Right lobe of liver (tissue), 6 donors: ENCODE results near the gene RBM28. TPM values are rescaled to one million over a fixed set of nuclear protein-coding genes. Genes with fewer than 3 reads are reported as not detected.

Experiments
- ATAC-seq, 4 donors: fragments of 200-7000 bp; cut with Tn5 transposase; one replicate each; pipeline ENCODE4 v1.9.1; 2020; ENCODE audit warnings: mild to moderate bottlenecking in 4 of 4, moderate library complexity in 4 of 4
- DNase-seq, 3 donors: peaks; one replicate each; pipeline ENCODE4 v3.0.0-alpha.2; 2020
- H3K27ac ChIP-seq, 3 donors: fragments of 200-600 bp; one replicate each; pipeline ENCODE4 v1.8.0; 2022
- H3K27me3 ChIP-seq, 2 donors: fragments of 200-600 bp; one replicate each; pipeline ENCODE4 v1.8.0; 2022
- H3K36me3 ChIP-seq, 4 donors: fragments of 200-600 bp; sonication (generic) in 1 of 4; one replicate each; pipeline versions ENCODE4 v1.5.1 to v1.8.0; 2017 to 2022; ENCODE audit warnings: control low read depth in 1 of 4
- H3K4me1 ChIP-seq, 4 donors: fragments of 200-600 bp; sonication (generic) in 1 of 4; one replicate each; pipeline versions ENCODE4 v1.5.1 to v1.8.0; 2017 to 2022; ENCODE audit warnings: control low read depth in 1 of 4
- H3K4me3 ChIP-seq, 3 donors: fragments of 200-600 bp; one replicate each; pipeline ENCODE4 v1.8.0; 2022
- H3K9me3 ChIP-seq, 4 donors: fragments of 200-600 bp; sonication (generic) in 1 of 4; one replicate each; pipeline versions ENCODE4 v1.5.1 to v1.8.0; 2017 to 2022; ENCODE audit warnings: control low read depth in 1 of 4
- POLR2A ChIP-seq: fragments of 450-650 bp; IDR thresholded peaks from one replicate; pipeline ENCODE4 v1.6.1; 2017; ENCODE audit warnings: antibody characterized with exemption, mild to moderate bottlenecking
- WGBS: methylation state at CpG from one replicate; pipeline ENCODE4 v1.1.6; 2018; ENCODE audit warnings: low coverage, low lambda C conversion rate; ENCODE audit not compliant: insufficient coverage; ENCODE audit errors: missing lambda C conversion rate; 5-methylcytosine and 5-hydroxymethylcytosine counted together
- intact Hi-C, 2 donors: fragments of 100-400 bp; cut with DNase I; formaldehyde crosslinking; loops; one replicate each; pipeline versions ENCODE4 v1.11.2 to v1.14.1; 2022
- total RNA-seq, 6 experiments: library from RNA; depleted of rRNA in 2 of 6; stranded (reverse); fragments of >200 nt in 2 of 6; fragmentation: NEBNext Ultra II Directional in 3 of 6; extraction: Animal tissue kit (Norgen Biotek cat#: 25700) in 3 of 6; gene quantifications; one replicate each; pipeline versions ENCODE4 v1.1.0 to v1.2.4, GENCODE V29; 2016 to 2023
- TF ChIP-seq, protein P1 (sequence below), 4 donors: fragments of 200-600 bp in 3 of 4; fragments of 450-650 bp in 1 of 4; IDR thresholded peaks; one replicate each; pipeline versions ENCODE4 v1.5.1 to v1.8.0; 2016 to 2022; ENCODE audit warnings: antibody characterized with exemption in 4 of 4, mild to moderate bottlenecking in 2 of 4
- donor health status: DM: no; HTN: yes; CAD: no.
- donor health status: DM: no; HTN: no; CAD: no.
- donor health status: DM: no; HTN: no; CAD: no.
- donor health status: DM: no; HTN: yes; CAD: no.
- donor health status: DM: no; HTN: yes; CAD: no.

Gene RBM28
- total RNA-seq, 6 experiments from 2014 or later, result 9.0 to 17.4 (median 11.1) TPM

DNA sequence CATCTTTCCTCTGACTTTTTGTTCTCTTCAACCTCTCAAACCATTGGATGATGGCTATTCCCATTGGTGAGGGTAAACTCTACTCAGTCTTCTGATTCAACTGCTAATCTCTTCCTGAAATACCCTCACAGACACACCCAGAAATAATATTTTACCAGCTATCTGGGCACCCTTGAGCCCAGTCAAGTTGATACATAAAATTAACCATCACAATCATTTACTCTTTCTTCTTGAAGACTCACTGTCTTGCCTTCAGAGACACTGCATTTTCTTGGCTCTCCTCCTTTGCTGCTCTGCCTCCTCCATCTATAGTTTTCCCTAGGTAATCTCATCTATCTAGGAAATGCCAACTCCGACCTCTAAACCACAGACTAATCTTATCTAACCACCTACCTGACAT is 30.3 kb upstream of the RBM28 start:
- Histone ChIP-seq H3K9me3 (no peaks in the 10 kb centered on the region), H3K27ac (no peak overlapping the region), H3K4me3 (no peak overlapping the region), H3K4me1 (no peaks in the 10 kb centered on the region), H3K36me3 (no peaks in the 10 kb centered on the region), H3K27me3 (no peaks in the 10 kb centered on the region)
- ATAC-seq, result no peak
- no peak for DNase-seq
- no peak for TF ChIP-seq POLR2A
- TF ChIP-seq, protein P1, sequence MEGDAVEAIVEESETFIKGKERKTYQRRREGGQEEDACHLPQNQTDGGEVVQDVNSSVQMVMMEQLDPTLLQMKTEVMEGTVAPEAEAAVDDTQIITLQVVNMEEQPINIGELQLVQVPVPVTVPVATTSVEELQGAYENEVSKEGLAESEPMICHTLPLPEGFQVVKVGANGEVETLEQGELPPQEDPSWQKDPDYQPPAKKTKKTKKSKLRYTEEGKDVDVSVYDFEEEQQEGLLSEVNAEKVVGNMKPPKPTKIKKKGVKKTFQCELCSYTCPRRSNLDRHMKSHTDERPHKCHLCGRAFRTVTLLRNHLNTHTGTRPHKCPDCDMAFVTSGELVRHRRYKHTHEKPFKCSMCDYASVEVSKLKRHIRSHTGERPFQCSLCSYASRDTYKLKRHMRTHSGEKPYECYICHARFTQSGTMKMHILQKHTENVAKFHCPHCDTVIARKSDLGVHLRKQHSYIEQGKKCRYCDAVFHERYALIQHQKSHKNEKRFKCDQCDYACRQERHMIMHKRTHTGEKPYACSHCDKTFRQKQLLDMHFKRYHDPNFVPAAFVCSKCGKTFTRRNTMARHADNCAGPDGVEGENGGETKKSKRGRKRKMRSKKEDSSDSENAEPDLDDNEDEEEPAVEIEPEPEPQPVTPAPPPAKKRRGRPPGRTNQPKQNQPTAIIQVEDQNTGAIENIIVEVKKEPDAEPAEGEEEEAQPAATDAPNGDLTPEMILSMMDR (IDR thresholded peaks at IDR 0.05), result no peak
- WGBS, result 42% methylated on average over 1 of the region's 1 CpG
- intact Hi-C loops, result no loop called here

- no peaks in the 10 kb centered on the region for H3K36me3 ChIP-seq
- H3K27me3 ChIP-seq, result no peaks in the 10 kb centered on the region
- no peaks in the 10 kb centered on the region for H3K4me1 ChIP-seq
- no peak overlapping the region for H3K27ac ChIP-seq
- 67% methylated on average over 2 of the region's 2 CpGs for WGBS
- DNase-seq, result no peak
- TF ChIP-seq POLR2A, result no peak
- TF ChIP-seq, protein P1 (IDR thresholded peaks at IDR 0.05), result no peak
- intact Hi-C loops, result no loop called here
- ATAC-seq, result no peak
- no peaks in the 10 kb centered on the region for H3K9me3 ChIP-seq
- H3K4me3 ChIP-seq, result no peak overlapping the region
These were observed 29.9 kb upstream of the RBM28 start for GRCh38 chr7:128373606-128374005.

GRCh38 chr7:128370491-128370890 is 26.8 kb upstream of the RBM28 start:
- DNase-seq (no peak), ATAC-seq (no peak)
- no peaks in the 10 kb centered on the region for H3K27me3 ChIP-seq
- H3K4me3 ChIP-seq, result no peak overlapping the region
- WGBS, result 74% methylated on average over 4 of the region's 4 CpGs
- no peak overlapping the region for H3K27ac ChIP-seq
- H3K4me1 ChIP-seq, result no peaks in the 10 kb centered on the region
- H3K9me3 ChIP-seq, result no peaks in the 10 kb centered on the region
- H3K36me3 ChIP-seq, result no peaks in the 10 kb centered on the region
- intact Hi-C loops, result no loop called here
- no peak for TF ChIP-seq POLR2A
- TF ChIP-seq, protein P1 (IDR thresholded peaks at IDR 0.05), result no peak

GRCh38 chr7:128366986-128367385 is 23.3 kb upstream of the RBM28 start:
- Histone ChIP-seq H3K9me3 (no peaks in the 10 kb centered on the region), H3K4me1 (peaks cover 0 to 3% (median 0%) of the 10 kb centered on the region in 4 donors), H3K4me3 (no peak overlapping the region), H3K27me3 (no peaks in the 10 kb centered on the region), H3K36me3 (no peaks in the 10 kb centered on the region), H3K27ac (no peak overlapping the region)
- intact Hi-C loops, result no loop called here
- ATAC-seq (no peak), DNase-seq (no peak)
- TF ChIP-seq, protein P1 (IDR thresholded peaks at IDR 0.05), result no peak

- no peak overlapping the region for H3K4me3 ChIP-seq
- TF ChIP-seq, protein P1 (IDR thresholded peaks at IDR 0.05), result no peak
- no peak for TF ChIP-seq POLR2A
- H3K27me3 ChIP-seq, result no peaks in the 10 kb centered on the region
- WGBS, result 18% methylated on average over 1 of the region's 1 CpG
- no peak for DNase-seq
- H3K36me3 ChIP-seq, result no peaks in the 10 kb centered on the region
- ATAC-seq, result no peak
- intact Hi-C loops, result no loop called here
- no peak overlapping the region for H3K27ac ChIP-seq
- no peaks in the 10 kb centered on the region for H3K9me3 ChIP-seq
- peaks cover 0 to 6% (median 0%) of the 10 kb centered on the region in 4 donors for H3K4me1 ChIP-seq
These were observed 22.6 kb upstream of the RBM28 start for GRCh38 chr7:128366300-128366699.
